Mesenchymal stem cell (in vitro differentiated cells and primary cell): ENCODE measurements around the gene MEX3D.

ENCODE experiments used
- DNase-seq: peaks from one replicate; pipeline ENCODE4 v3.0.0-alpha.2; 2013
- H2AFZ ChIP-seq: one replicate; pipeline ENCODE4 v1.6.1; 2013; ENCODE audit warnings: low read depth, mild to moderate bottlenecking, control low read depth, inconsistent platforms, low read length, moderate library complexity
- H2AK5ac ChIP-seq: 2 replicates; pipeline ENCODE4 v1.6.1; 2013; ENCODE audit warnings: low read length, moderate library complexity, mild to moderate bottlenecking, inconsistent platforms; ENCODE audit not compliant: severe bottlenecking
- H2BK120ac ChIP-seq: one replicate; pipeline ENCODE4 v1.6.1; 2013; ENCODE audit warnings: low read depth, mild to moderate bottlenecking, inconsistent platforms, low read length, moderate library complexity
- H2BK12ac ChIP-seq, 2 experiments: one replicate each; pipeline ENCODE4 v1.6.1; 2013; ENCODE audit warnings: inconsistent platforms in 2 of 2, low read length in 2 of 2, mild to moderate bottlenecking in 2 of 2, moderate library complexity in 2 of 2, control low read depth in 1 of 2
- H2BK15ac ChIP-seq: one replicate; pipeline ENCODE4 v1.6.1; 2013; ENCODE audit warnings: mild to moderate bottlenecking, low read depth, inconsistent platforms; ENCODE audit not compliant: poor library complexity, severe bottlenecking
- H2BK5ac ChIP-seq: 2 replicates; pipeline ENCODE4 v1.6.1; 2013; ENCODE audit warnings: low read depth, mild to moderate bottlenecking, low read length, control low read depth, inconsistent platforms; ENCODE audit not compliant: poor library complexity, severe bottlenecking
- H3K14ac ChIP-seq, 2 experiments: one replicate each; pipeline ENCODE4 v1.6.1; 2013; ENCODE audit warnings: inconsistent platforms in 2 of 2, low read length in 2 of 2, control low read depth in 1 of 2, mild to moderate bottlenecking in 1 of 2, moderate library complexity in 1 of 2
- H3K18ac ChIP-seq, 2 experiments: one replicate each; pipeline ENCODE4 v1.6.1; 2013; ENCODE audit warnings: inconsistent platforms in 2 of 2, low read length in 2 of 2, control low read depth in 1 of 2, low read depth in 1 of 2, mild to moderate bottlenecking in 1 of 2
- H3K23ac ChIP-seq, 2 experiments: one replicate each; pipeline ENCODE4 v1.6.1; 2013; ENCODE audit warnings: inconsistent platforms in 2 of 2, low read length in 2 of 2, mild to moderate bottlenecking in 2 of 2, moderate library complexity in 2 of 2, control low read depth in 1 of 2
- H3K27ac ChIP-seq: 2 replicates; pipeline ENCODE4 v1.5.1; 2013; ENCODE audit warnings: mild to moderate bottlenecking, moderate library complexity, low read length, control low read depth, inconsistent platforms; ENCODE audit not compliant: poor library complexity, severe bottlenecking
- H3K27me3 ChIP-seq, 2 experiments: 2 replicates each; pipeline versions ENCODE4 v1.6.1 to v1.7.0; 2013; ENCODE audit warnings: low read length in 2 of 2, mild to moderate bottlenecking in 2 of 2, moderate library complexity in 2 of 2, control low read depth in 1 of 2, inconsistent platforms in 1 of 2; ENCODE audit not compliant: control insufficient read depth in 1 of 2, insufficient read depth in 1 of 2
- H3K36me3 ChIP-seq, 2 experiments: 2 replicates each; pipeline versions ENCODE4 v1.6.1 to v1.7.0; 2013; ENCODE audit warnings: low read length in 2 of 2, control low read depth in 1 of 2, inconsistent platforms in 1 of 2, low read depth in 1 of 2, mild to moderate bottlenecking in 1 of 2; ENCODE audit not compliant: insufficient read depth in 2 of 2, control insufficient read depth in 1 of 2
- H3K4ac ChIP-seq, 2 experiments: one replicate each; pipeline ENCODE4 v1.6.1; 2013; ENCODE audit warnings: inconsistent platforms in 2 of 2, low read length in 2 of 2, mild to moderate bottlenecking in 2 of 2, moderate library complexity in 2 of 2, control low read depth in 1 of 2, low read depth in 1 of 2
- H3K4me1 ChIP-seq: 2 replicates; pipeline ENCODE4 v1.6.1; 2013; ENCODE audit warnings: low read depth, low read length, control low read depth; ENCODE audit not compliant: control insufficient read depth, insufficient read depth
- H3K4me2 ChIP-seq: 2 replicates; pipeline ENCODE4 v1.6.1; 2013; ENCODE audit warnings: low read length, mild to moderate bottlenecking, inconsistent platforms; ENCODE audit not compliant: poor library complexity, severe bottlenecking
- H3K4me3 ChIP-seq, 2 experiments: 2 replicates each; pipeline versions ENCODE4 v1.5.1 to v1.7.0; 2013; ENCODE audit warnings: low read length in 2 of 2, mild to moderate bottlenecking in 2 of 2, control low read depth in 1 of 2, low read depth in 1 of 2; ENCODE audit not compliant: insufficient read depth in 1 of 2
- H3K79me1 ChIP-seq: replicated peaks from 2 replicates; pipeline ENCODE4 v1.6.1; 2013; ENCODE audit warnings: mild to moderate bottlenecking, control low read depth, low read length, inconsistent platforms; ENCODE audit not compliant: poor library complexity, severe bottlenecking
- H3K9ac ChIP-seq: 2 replicates; pipeline ENCODE4 v1.7.0; 2013; ENCODE audit warnings: mild to moderate bottlenecking, low read length, moderate library complexity
- H3K9me3 ChIP-seq: 2 replicates; pipeline ENCODE4 v1.7.0; 2013; ENCODE audit warnings: mild to moderate bottlenecking, low read length; ENCODE audit not compliant: control insufficient read depth
- H4K8ac ChIP-seq: one replicate; pipeline ENCODE4 v1.6.1; 2013; ENCODE audit warnings: inconsistent platforms, mild to moderate bottlenecking, low read length, moderate library complexity
- H4K91ac ChIP-seq: one replicate; pipeline ENCODE4 v1.6.1; 2013; ENCODE audit warnings: mild to moderate bottlenecking, low read length, inconsistent platforms
- WGBS: methylation state at CpG from one replicate; pipeline ENCODE4 v1.1.7; 2013; ENCODE audit warnings: mixed read lengths; 5-methylcytosine and 5-hydroxymethylcytosine counted together

The MEX3D gene

GRCh38 chr19:1553415-1553814 is 14.7 kb downstream of the MEX3D start:
- Histone ChIP-seq H3K4me1 (peaks cover 11% of the 10 kb centered on the region), H3K27me3 (peaks cover 0 to 6% of the 10 kb centered on the region in 2 experiments), H3K79me1 (peaks cover 28% of the 10 kb centered on the region), H3K4me3 (no peak overlapping the region), H4K91ac (no peak overlapping the region), H3K36me3 (peaks cover 0 to 37% of the 10 kb centered on the region in 2 experiments), H2BK12ac (no peak overlapping the region), H3K9me3 (no peaks in the 10 kb centered on the region), H3K9ac (no peak overlapping the region), H2BK120ac (no peak overlapping the region), H3K14ac (no peak overlapping the region), H2BK15ac (no peak overlapping the region), H2AFZ (no peak overlapping the region), H2AK5ac (no peak overlapping the region), H3K4me2 (no peak overlapping the region), H4K8ac (no peak overlapping the region), H3K27ac (no peak overlapping the region), H2BK5ac (no peak overlapping the region), H3K4ac (no peak overlapping the region), H3K23ac (no peak overlapping the region), H3K18ac (no peak overlapping the region)
- no peak for DNase-seq
- 82% methylated on average over 10 of the region's 10 CpGs for WGBS

GRCh38 chr19:1551068-1552040 is 16.8 kb downstream of the MEX3D start:
- H3K4me2 ChIP-seq: no peak overlapping the region
- WGBS: 90% methylated on average over 14 of the region's 17 CpGs

GRCh38 chr19:1549332-1549945 is 18.7 kb downstream of the MEX3D start:
- DNase-seq: no peak
- no peak overlapping the region for H3K18ac ChIP-seq
- H2BK12ac ChIP-seq: no peak overlapping the region

More at GRCh38 chr19:1551068-1552040, 16.8 kb downstream of the MEX3D start:
- H3K23ac ChIP-seq: no peak overlapping the region
- no peak overlapping the region for H2BK5ac ChIP-seq
- no peak overlapping the region for H3K9ac ChIP-seq
- no peak overlapping the region for H2BK12ac ChIP-seq
- no peaks in the 10 kb centered on the region for H3K9me3 ChIP-seq
- no peak overlapping the region for H2AK5ac ChIP-seq
- H3K4me3 ChIP-seq: no peak overlapping the region
- H3K79me1 ChIP-seq: peaks cover 22% of the 10 kb centered on the region
- H3K18ac ChIP-seq: no peak overlapping the region
- no peak overlapping the region for H2AFZ ChIP-seq
- peaks cover 0 to 6% of the 10 kb centered on the region in 2 experiments for H3K27me3 ChIP-seq
- no peak overlapping the region for H4K8ac ChIP-seq
- no peak for DNase-seq
- no peak overlapping the region for H3K14ac ChIP-seq
- H3K4me1 ChIP-seq: peaks cover 11% of the 10 kb centered on the region
- no peak overlapping the region for H4K91ac ChIP-seq
- no peak overlapping the region for H3K4ac ChIP-seq
- H2BK120ac ChIP-seq: no peak overlapping the region
- no peak overlapping the region for H2BK15ac ChIP-seq
- H3K36me3 ChIP-seq: peaks cover 0 to 28% of the 10 kb centered on the region in 2 experiments
- H3K27ac ChIP-seq: no peak overlapping the region

GRCh38 chr19:1540365-1540925 is 27.7 kb downstream of the MEX3D start:
- no peak overlapping the region for H3K4me3 ChIP-seq
- H2AFZ ChIP-seq: peak overlapping the region; percentile 61
- no peak overlapping the region for H3K9ac ChIP-seq
- H3K27ac ChIP-seq: no peak overlapping the region
- H3K4ac ChIP-seq: no peak overlapping the region
- DNase-seq: no peak
- H3K23ac ChIP-seq: no peak overlapping the region
- no peaks in the 10 kb centered on the region for H3K36me3 ChIP-seq
- H2BK12ac ChIP-seq: no peak overlapping the region
- peaks cover 9 to 44% of the 10 kb centered on the region in 2 experiments for H3K27me3 ChIP-seq
- H3K4me2 ChIP-seq: no peak overlapping the region
- peaks cover 3% of the 10 kb centered on the region for H3K9me3 ChIP-seq
- no peak overlapping the region for H3K18ac ChIP-seq
- no peaks in the 10 kb centered on the region for H3K79me1 ChIP-seq
- H2BK120ac ChIP-seq: no peak overlapping the region
- H3K4me1 ChIP-seq: peaks cover 3% of the 10 kb centered on the region
- H2AK5ac ChIP-seq: no peak overlapping the region
- H4K91ac ChIP-seq: no peak overlapping the region
- no peak overlapping the region for H2BK5ac ChIP-seq
- no peak overlapping the region for H2BK15ac ChIP-seq
- no peak overlapping the region for H3K14ac ChIP-seq
- 44% methylated on average over 17 of the region's 17 CpGs for WGBS
- H4K8ac ChIP-seq: no peak overlapping the region

More at GRCh38 chr19:1549332-1549945, 18.7 kb downstream of the MEX3D start:
- Histone ChIP-seq H3K14ac (no peak overlapping the region), H3K27ac (no peak overlapping the region), H3K4ac (no peak overlapping the region), H2AK5ac (no peak overlapping the region), H3K4me2 (no peak overlapping the region), H2BK120ac (no peak overlapping the region), H3K4me1 (peaks cover 9% of the 10 kb centered on the region), H4K8ac (no peak overlapping the region), H2BK15ac (no peak overlapping the region), H2BK5ac (no peak overlapping the region), H3K9me3 (no peaks in the 10 kb centered on the region), H3K36me3 (peaks cover 0 to 12% of the 10 kb centered on the region in 2 experiments), H3K79me1 (peaks cover 15% of the 10 kb centered on the region), H3K9ac (no peak overlapping the region), H3K4me3 (no peak overlapping the region), H4K91ac (no peak overlapping the region), H3K23ac (no peak overlapping the region), H2AFZ (no peak overlapping the region), H3K27me3 (peaks cover 5 to 14% of the 10 kb centered on the region in 2 experiments)
- WGBS: 78% methylated on average over 4 of the region's 4 CpGs
